Upper lobe of left lung (tissue), 4 donors: ENCODE measurements around the gene FAM13A.

ENCODE experiments used
- CTCF ChIP-seq, 6 experiments: fragments of 450-650 bp in 4 of 6; fragments of 200-600 bp in 2 of 6; sonication (generic) in 2 of 6; IDR thresholded peaks; one replicate each; pipeline ENCODE4 v1.5.1; 2016 to 2019; ENCODE audit warnings: antibody characterized with exemption in 6 of 6
- EP300 ChIP-seq, 4 donors: sonication (generic); formaldehyde crosslinking; IDR thresholded peaks; one replicate each; pipeline ENCODE4 v1.5.1; 2017; ENCODE audit warnings: antibody characterized with exemption in 4 of 4, control low read depth in 2 of 4
- POLR2A ChIP-seq, 4 donors: fragments of 450-650 bp; IDR thresholded peaks; one replicate each; pipeline ENCODE4 v1.5.1; 2016 to 2017; ENCODE audit warnings: antibody characterized with exemption in 4 of 4, mild to moderate bottlenecking in 2 of 4

GRCh38 chr4:89044147-89044900 is 12.7 kb downstream of the FAM13A start:
- no peak for TF ChIP-seq CTCF (IDR thresholded peaks at IDR 0.05)
- no peak for TF ChIP-seq POLR2A (IDR thresholded peaks at IDR 0.05)
- no peak for TF ChIP-seq EP300 (IDR thresholded peaks at IDR 0.05)
